HG02678 (cell line): ENCODE measurements around the gene TRRAP.

Experiments
- ATAC-seq: cut with Tn5 transposase; IDR thresholded peaks from one replicate; pipeline ENCODE4 v1.9.1; 2021; ENCODE audit warnings: mild to moderate bottlenecking, moderate library complexity; ENCODE audit not compliant: unreplicated experiment

The TRRAP gene

GRCh38 chr7:98944386-98944785 lies 66.1 kb downstream of the TRRAP start:
- no peak for ATAC-seq

GRCh38 chr7:98945852-98946251 lies 67.5 kb downstream of the TRRAP start:
- ATAC-seq, result no peak

- ATAC-seq, result no peak
Observed at GRCh38 chr7:98946389-98946788, 68.1 kb downstream of the TRRAP start.

DNA sequence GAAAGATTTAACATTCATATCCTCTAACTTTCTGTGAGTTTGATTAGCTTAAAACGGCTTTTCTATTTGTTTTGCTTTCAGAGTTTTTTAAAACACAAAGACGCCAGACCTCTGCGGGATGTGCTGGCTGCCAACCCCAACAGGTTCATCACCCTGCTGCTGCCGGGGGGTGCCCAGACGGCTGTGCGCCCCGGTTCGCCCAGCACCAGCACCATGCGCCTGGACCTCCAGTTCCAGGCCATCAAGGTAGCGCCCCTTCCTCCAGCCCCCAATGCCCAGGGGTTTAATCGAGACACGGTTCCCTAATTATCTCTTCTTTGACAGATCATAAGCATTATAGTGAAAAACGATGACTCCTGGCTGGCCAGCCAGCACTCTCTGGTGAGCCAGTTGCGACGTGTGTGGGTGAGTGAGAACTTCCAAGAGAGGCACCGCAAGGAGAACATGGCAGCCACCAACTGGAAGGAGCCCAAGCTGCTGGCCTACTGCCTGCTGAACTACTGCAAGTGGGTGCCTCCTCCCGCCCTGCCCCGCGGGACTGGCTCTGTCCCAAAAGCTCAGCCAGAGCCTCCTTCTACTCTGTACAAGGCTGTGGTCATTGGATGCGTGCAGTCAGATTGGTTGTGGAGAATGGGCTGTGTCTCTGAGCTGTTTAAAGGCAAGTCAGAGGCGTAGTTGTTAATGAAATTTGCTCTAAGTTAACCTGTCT lies 71.2 kb downstream of the TRRAP start:
- no peak for ATAC-seq

- ATAC-seq, result no peak
Observed at GRCh38 chr7:98955992-98956391, 77.7 kb downstream of the TRRAP start.

DNA sequence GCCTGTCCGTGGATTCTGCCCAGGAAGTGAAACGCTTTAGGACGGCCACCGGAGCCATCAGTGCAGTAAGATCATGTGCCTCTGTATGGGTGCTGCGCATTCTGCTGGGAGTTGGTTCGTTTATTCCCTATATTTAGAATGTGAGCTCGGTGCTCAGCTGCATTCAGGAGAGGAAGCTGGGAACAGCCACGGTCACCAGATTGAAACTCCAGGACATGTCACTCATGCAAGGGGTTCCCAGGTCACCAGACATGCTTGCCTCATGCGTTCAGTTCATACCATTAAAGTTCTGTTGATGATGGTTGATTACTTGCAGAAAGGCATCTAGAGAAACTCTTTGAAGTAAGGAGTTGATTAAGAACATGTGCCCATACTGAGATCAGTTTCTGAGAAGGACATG lies 78.1 kb downstream of the TRRAP start:
- no peak for ATAC-seq

GRCh38 chr7:98956937-98957336 lies 78.6 kb downstream of the TRRAP start:
- no peak for ATAC-seq

DNA sequence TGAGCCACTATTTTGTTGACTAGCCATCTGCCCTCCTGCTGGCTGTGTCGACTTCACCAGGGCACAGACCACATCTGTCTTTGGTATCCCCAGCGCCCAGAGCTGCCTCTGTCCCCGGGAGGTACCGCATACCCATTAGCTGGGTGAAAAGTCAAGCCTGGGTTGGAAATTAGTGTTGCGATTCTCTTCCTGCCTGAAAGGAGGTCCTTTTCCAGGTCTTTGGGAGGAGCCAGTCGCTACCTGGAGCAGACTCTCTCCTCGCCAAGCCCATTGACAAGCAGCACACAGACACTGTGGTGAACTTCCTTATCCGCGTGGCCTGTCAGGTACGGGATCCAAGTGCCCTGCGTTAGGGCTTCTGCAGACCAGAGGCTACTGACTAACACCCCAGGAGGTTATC lies 79.4 kb downstream of the TRRAP start:
- ATAC-seq, result no peak

DNA sequence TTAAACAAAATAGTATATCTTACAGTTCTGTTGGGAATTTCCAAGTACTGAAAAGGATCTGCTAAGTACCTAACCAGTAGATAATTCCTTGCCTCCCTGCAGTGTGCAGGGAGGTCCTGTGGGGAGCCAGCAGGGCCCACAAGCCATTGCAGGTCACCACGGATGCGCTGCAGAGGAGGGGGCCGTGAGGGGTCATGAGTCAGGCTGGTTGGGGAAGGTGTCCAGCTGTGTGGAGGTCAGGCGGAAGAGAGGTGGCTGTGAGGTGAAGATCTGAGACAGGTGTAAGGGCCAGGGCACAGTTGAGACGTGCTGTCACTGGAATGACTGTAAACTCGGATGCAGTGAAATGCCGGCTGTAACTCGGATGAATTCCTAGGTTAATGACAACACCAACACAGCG lies 80.6 kb downstream of the TRRAP start:
- no peak for ATAC-seq

DNA sequence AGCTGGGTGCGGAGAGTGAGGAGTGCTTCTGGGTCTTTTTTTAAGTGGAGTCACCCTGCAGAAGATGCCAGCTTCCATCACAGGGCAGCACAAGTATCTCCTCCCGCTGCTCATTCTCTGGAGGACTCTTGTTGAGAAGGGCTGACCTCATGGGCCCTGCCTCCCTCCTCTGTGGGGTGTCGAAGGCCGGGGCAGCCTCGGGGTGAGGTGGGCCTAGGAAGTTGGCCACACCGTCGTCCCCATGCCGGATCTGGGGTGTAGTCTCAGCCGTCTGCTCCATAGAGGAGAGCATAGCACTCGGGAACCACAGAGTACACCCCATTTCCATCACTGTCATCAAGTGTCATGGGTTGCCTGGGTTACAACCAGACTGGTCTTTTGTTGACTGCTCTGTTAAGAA lies 85.0 kb downstream of the TRRAP start:
- no peak for ATAC-seq

DNA sequence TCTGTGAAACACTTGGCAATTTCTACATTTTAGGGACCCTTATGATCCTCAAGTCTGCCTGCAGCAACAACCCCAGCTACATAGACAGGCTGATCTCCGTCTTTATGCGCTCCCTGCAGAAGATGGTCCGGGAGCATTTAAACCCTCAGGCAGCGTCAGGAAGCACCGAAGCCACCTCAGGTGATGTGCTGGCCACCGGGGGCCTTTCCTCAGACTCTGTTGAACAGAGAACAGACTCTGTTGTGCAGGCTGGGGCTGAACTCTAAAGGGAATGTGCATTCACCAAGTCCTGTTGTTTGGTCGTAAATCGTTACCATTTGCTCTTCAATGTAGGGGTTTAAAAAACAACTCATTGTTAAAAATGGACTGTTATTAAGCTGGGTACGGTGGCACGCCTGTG lies 86.3 kb downstream of the TRRAP start:
- no peak for ATAC-seq

DNA sequence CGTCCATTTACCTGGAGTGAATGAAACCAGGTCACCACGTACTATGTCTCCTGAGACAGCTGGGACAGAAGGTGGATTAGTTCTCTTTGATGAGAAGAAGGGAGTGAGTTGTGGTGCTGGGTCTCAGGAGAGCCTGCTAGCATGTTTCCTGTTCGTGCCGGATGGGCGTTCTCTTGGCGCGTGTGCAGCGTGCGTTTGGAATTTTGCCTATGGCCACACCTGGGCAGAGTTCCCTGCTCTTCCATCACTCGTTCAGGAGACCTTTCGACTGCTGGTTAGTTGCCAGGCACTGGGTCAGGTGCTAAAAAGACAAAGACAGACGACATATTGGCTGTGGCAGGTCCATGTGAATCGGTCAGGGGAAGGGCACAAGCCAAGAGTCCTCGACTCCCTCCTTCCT lies 90.3 kb downstream of the TRRAP start:
- no peak for ATAC-seq

DNA sequence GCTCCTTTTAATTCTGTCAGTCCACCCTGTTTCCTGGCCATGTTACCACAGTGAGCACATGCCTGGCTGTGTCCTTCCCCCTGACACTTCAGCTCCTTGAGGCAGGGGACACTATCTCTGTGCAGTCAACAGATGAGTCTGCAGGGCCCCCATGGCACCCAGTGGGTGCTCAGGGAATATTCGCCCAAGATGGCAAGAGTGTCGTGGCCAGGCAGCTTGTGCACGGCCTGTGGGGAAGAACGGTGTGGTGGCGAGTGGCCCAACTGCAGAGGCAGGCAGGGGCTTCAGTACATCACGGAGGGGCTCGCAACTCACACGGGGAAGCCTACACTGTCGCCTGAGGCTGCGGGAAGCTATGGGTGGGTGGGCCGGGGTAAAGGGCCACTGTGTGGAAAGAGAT lies 91.1 kb downstream of the TRRAP start:
- no peak for ATAC-seq

DNA sequence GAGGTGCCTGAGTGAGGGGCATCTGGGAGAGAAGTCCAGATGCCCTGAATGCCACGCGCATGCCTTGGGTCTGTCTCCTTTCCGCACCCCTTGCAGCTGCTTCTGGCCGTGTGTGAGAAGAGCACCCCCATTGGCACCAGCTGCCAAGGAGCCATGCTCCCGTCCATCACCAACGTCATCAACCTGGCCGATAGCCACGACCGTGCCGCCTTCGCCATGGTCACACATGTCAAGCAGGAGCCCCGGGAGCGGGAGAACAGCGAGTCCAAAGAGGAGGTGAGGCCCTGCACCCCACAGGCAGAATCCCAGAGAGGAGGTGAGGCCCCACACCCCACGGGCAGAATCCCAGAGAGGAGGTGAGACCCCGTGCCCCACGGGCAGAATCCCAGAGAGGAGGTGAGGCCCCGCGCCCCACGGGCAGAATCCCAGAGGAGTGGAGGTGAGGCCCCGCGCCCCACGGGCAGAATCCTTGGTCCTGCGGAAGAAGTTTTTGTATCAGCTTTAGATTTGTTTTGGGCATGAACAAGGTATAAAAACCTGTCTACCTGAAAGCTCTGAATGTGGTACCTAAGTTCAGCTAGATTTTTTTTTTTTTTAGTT lies 91.8 kb downstream of the TRRAP start:
- no peak for ATAC-seq

GRCh38 chr7:98970805-98971204 lies 92.5 kb downstream of the TRRAP start:
- no peak for ATAC-seq

GRCh38 chr7:98974205-98974604 lies 95.9 kb downstream of the TRRAP start:
- no peak for ATAC-seq

DNA sequence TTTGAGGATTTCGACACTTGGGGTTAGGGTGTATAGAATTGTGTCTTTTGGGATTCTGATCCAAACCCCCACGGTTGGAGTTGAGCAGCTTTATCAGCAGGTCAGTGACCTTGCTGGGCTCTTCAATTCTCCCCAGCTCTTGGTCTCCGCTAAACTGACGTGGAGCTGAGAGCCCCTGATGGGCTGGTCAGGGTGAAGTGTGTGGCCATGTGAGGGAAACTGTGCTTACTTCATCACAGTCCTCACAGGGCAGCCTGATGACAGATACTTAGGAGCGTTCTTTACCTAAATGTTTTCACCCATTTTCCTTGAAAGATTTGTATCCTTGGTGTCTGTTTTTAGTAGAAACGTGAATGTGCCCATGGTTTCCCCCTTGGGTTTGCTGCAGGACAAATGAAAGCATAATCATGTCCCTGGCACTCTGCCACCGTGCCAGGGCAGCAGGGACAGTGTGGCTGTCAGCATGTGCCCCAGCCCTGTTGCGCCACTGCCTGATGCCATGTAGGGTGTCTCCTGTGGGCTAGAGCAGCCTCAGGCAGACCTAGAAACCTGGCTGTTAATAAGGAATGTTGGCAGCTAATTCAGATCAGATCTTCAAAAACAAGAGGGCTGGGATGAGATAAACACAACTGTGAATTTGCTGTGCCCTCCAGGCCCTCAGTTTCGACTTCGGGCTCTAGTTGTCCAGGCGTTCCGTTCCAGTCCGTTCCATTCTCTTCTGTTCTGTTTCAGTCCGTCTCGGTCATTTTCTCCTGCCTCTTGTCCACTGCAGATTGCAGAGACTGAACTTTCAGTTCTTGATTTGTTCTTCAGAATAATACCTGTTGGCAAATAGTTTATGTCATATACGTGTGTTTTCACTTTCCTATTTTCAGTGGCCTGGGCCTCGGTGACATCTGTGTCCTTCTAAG lies 96.8 kb downstream of the TRRAP start:
- ATAC-seq, result no peak

DNA sequence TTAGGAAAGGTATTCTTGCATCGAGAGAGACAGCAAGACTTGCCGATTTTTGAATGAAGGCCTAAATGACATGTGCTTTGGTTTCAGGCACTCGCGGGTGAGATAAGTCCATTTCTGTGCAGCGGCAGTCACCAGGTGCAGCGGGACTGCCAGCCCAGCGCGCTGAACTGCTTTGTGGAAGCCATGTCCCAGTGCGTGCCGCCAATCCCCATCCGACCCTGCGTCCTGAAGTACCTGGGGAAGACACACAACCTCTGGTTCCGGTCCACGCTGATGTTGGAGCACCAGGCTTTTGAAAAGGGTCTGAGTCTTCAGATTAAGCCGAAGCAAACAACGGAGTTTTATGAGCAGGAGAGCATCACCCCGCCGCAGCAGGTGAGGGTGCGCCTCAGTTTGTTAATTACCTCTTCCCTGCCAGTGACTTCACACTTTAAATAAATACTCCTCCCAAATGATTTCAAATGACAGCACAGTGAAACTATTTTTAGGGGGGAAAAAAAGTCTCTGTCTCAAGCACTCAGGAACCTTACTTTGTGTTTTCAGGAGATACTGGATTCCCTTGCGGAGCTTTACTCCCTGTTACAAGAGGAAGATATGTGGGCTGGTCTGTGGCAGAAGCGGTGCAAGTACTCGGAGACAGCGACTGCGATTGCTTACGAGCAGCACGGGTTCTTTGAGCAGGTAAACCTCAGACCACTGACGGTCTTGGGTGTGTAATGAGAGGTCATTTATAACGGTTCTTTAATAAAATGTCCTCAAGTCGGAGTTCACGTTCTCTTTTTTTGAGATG lies 98.3 kb downstream of the TRRAP start:
- ATAC-seq, result no peak

GRCh38 chr7:98978672-98979071 lies 100.3 kb downstream of the TRRAP start:
- ATAC-seq, result no peak

DNA sequence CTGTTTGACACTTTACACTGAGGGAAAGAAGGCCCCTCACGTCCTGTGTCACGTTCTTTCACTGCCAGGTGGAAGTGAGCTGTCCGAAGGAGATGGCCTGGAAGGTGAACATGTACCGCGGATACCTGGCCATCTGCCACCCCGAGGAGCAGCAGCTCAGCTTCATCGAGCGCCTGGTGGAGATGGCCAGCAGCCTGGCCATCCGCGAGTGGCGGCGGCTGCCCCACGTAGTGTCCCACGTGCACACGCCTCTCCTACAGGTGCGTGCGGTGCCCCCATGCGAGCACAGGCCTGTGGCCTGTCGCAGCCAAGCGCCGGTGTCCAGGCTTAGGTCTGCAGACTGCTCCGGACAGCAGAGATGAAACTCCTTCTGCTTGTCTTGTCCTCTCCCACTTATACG lies 103.4 kb downstream of the TRRAP start:
- no peak for ATAC-seq

DNA sequence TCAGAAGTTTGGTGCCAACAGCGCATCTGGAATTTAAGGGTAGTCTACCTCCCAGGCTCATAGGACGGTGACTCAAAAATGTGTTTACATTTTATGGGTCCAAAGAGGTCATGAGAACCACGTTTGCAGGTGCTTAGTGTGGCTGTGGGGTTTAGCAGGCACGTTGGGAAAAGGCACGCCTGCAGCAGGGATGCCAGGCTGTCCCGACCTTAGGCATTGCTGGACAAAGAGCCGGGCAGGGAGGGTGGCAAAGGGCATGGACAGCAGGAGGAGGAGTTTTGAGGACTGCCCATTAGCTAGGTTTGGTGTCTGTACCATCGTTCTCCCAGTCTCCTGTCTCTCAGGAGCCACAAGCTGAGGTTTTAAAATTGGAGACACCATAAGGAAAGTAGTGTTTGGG lies 104.4 kb downstream of the TRRAP start:
- ATAC-seq, result no peak
